Activated naive CD4-positive, alpha-beta T cell treated with anti-CD3 and anti-CD28 coated beads, Interleukin-2, amount 50 U/mL, for 24 hours (primary cell): ENCODE results near the gene ALDH3B1.

Source experiments
- H3K27ac Mint-ChIP-seq: one replicate; pipeline ENCODE4 v1.8.0; 2021; ENCODE audit warnings: mild to moderate bottlenecking, mixed read lengths
- H3K27me3 Mint-ChIP-seq: one replicate; pipeline ENCODE4 v1.8.0; 2021; ENCODE audit warnings: mixed read lengths
- H3K36me3 Mint-ChIP-seq: one replicate; pipeline ENCODE4 v1.8.0; 2021; ENCODE audit warnings: mixed read lengths
- H3K4me1 Mint-ChIP-seq: one replicate; pipeline ENCODE4 v1.8.0; 2021; ENCODE audit warnings: mixed read lengths
- H3K4me3 Mint-ChIP-seq: one replicate; pipeline ENCODE4 v1.8.0; 2021; ENCODE audit warnings: mild to moderate bottlenecking, mixed read lengths
- H3K9me3 Mint-ChIP-seq: one replicate; pipeline ENCODE4 v1.8.0; 2021; ENCODE audit warnings: mixed read lengths

The ALDH3B1 gene

DNA sequence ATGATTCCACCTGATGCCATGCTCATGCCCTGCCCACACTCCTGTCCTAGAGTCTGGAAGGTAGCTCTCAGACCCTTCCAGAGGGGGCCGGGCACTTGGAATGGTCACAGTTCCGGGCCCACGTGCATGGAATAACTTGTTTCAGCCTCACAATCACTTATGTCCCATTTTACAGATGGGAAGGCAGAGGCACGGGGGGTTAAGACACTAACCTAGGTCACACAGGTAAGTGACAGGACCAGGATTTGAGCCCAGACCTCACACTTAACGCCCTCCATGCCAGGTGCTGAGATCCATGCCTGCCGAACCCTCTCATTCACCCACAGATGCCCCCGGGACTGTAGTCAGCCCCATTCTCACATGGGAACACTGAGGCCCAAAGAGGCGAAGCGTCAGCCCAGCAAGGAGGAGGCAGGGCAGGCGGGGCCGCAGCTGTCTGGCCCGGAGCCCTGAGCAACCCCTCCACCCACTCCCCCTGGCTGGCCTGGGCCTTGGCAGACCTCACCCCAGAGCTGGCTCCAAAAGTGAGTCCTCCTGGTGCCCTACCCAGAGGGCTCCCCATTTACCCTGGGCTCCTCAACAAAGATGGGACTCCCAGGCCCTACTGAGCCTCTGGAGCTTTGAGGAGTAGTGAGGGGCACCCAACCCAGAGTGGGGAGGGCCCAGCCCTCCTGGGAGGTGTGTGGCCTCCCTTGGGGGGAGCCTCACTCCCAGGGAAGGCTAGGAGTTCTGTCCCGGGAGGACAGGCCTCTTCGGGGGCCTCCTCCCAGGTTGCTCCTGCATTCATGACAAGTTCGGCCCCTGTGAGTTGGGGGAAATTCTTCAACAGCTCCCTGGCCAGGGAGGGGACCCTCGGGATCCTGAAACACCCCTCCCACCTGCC lies 2.4 kb upstream of the ALDH3B1 start:
- no peaks in the 10 kb centered on the region for H3K9me3 Mint-ChIP-seq
- no peaks in the 10 kb centered on the region for H3K27me3 Mint-ChIP-seq
- no peaks in the 10 kb centered on the region for H3K36me3 Mint-ChIP-seq
- H3K4me1 Mint-ChIP-seq = peaks cover 19% of the 10 kb centered on the region
- no peak overlapping the region for H3K27ac Mint-ChIP-seq
- no peak overlapping the region for H3K4me3 Mint-ChIP-seq

DNA sequence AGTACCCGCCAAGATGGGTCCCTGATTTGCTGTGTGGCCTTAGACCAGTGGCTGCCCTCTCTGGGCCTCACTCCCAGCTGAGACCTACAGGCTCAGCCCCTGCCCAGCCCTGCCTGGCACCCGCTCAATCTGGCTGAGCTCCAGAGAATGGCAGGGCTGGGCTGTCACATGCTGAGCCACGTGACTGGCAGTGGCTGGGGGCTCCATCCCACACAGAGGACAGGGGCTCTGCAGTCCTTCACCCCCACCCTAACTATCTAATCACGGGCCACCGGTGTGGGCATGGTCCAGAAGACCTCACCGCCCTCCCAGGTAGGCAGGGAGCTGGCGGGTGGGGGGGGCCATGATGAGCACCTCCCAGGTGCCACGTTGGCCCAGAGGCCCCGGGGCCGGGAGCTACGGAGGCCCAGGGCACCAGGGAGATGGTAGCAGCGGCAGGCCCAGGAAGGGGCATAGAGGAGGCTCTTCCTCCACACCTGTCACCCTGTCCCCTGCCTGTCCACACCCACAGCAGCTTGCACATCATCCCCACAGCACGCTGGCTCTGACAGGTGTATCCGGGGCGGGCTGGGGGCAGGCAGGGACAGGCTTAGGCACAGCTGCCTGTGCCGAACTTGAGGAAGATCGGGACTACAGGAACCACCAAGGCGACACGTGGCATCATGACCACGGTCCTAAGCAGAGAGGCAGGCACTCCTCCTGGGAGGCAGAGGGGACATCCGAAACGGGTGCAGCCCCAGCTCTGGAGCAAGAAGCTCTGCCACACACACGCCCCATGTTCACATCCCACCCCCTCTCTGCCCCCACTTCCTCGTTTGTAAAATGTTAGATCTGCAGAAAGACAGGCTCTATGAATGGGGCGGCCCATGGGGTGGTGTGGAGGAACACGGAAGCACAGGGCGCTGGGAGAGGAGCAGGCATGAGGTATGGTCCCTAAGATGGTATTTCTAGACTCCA lies 1.5 kb upstream of the ALDH3B1 start:
- Mint-ChIP-seq H3K9me3 (no peaks in the 10 kb centered on the region), H3K27ac (no peak overlapping the region), H3K27me3 (no peaks in the 10 kb centered on the region), H3K36me3 (no peaks in the 10 kb centered on the region), H3K4me3 (no peak overlapping the region), H3K4me1 (peaks cover 16% of the 10 kb centered on the region)

GRCh38 chr11:68009391-68010089 lies 587 bp upstream of the ALDH3B1 start:
- Mint-ChIP-seq H3K27ac (no peak overlapping the region), H3K27me3 (no peaks in the 10 kb centered on the region)

GRCh38 chr11:68011051-68011943 lies 1.2 kb downstream of the ALDH3B1 start:
- Mint-ChIP-seq H3K36me3 (no peaks in the 10 kb centered on the region), H3K27ac (peak overlapping the region; percentile 17), H3K4me1 (peaks cover 10% of the 10 kb centered on the region), H3K9me3 (no peaks in the 10 kb centered on the region), H3K27me3 (no peaks in the 10 kb centered on the region), H3K4me3 (no peak overlapping the region)

More at GRCh38 chr11:68009391-68010089, 587 bp upstream of the ALDH3B1 start:
- no peak overlapping the region for H3K4me3 Mint-ChIP-seq
- H3K9me3 Mint-ChIP-seq = no peaks in the 10 kb centered on the region
- H3K4me1 Mint-ChIP-seq = peaks cover 15% of the 10 kb centered on the region
- no peaks in the 10 kb centered on the region for H3K36me3 Mint-ChIP-seq

- H3K4me3 Mint-ChIP-seq = no peak overlapping the region
- H3K4me1 Mint-ChIP-seq = peaks cover 10% of the 10 kb centered on the region
- H3K27ac Mint-ChIP-seq = no peak overlapping the region
- H3K27me3 Mint-ChIP-seq = no peaks in the 10 kb centered on the region
- no peaks in the 10 kb centered on the region for H3K36me3 Mint-ChIP-seq
- no peaks in the 10 kb centered on the region for H3K9me3 Mint-ChIP-seq
Measured at GRCh38 chr11:68012044-68012842, 2.1 kb downstream of the ALDH3B1 start.

DNA sequence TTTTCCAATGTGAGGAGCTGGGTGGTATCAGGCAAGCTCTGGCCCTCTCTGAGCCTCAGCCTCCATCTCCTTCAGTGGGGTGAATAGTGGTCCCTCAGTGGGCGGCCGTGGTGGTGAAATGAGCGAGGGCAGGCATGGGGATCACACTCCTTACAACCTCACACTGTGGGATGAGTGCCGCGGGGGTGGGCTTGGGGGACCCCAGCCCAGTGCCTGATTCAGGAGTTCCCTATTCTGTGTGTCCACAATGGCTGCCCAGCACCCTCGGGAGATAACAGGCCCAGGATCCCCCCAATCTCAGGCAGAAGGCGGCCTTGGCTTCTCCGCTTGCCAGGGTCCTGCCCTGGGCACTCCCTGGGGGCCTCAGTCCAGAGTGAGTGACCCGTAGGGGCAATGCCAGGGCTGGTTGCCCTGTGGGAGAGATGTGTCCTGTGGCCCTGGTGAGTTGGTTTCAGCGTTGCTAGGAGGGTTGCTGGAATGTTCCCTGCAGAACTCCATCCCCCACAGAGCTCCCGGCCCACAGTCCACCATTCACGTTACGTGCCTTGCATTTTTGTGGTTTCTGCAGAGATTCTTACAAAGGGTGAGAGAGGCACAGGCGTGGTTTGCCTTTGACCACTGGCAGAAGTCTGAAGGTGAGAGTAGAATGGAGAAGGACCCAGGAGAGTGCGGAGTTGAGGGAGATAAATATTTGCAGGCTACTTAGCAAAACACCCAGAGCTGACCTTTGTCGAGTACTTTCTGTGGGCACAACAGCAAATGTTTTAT lies 2.9 kb downstream of the ALDH3B1 start:
- Mint-ChIP-seq H3K36me3 (no peaks in the 10 kb centered on the region), H3K27ac (no peak overlapping the region), H3K9me3 (no peaks in the 10 kb centered on the region), H3K4me1 (peaks cover 10% of the 10 kb centered on the region), H3K4me3 (no peak overlapping the region), H3K27me3 (no peaks in the 10 kb centered on the region)

DNA sequence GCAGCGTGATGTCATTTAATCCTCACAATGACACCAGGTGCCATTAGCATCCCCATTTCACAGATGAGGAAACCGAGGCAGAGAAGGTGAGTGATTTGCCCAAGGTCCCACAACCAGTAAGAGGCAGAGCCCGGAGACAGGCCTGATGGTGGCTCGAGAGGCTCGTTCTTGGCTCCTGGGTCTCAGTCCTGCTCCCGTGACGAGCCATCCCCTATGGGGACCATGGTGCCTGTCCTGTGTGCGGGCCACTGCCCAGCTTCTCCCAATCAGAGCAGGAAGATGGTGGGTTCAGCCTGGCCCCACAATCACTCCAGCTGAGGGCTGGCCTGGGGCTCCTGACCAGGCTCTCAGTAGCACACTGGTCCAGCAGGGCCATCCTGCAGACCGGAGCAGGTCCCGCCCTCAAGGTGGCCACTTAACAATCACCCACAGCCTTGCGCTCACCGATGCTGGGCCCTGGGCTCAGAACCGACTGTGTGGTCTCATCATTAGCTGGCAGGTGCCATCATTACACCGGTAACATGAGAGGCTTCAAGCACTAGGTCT lies 3.6 kb downstream of the ALDH3B1 start:
- no peaks in the 10 kb centered on the region for H3K9me3 Mint-ChIP-seq
- H3K4me1 Mint-ChIP-seq = peaks cover 9% of the 10 kb centered on the region

GRCh38 chr11:68014157-68014946 lies 4.2 kb downstream of the ALDH3B1 start:
- Mint-ChIP-seq H3K27me3 (no peaks in the 10 kb centered on the region), H3K27ac (no peak overlapping the region), H3K9me3 (no peaks in the 10 kb centered on the region), H3K4me3 (no peak overlapping the region), H3K36me3 (no peaks in the 10 kb centered on the region), H3K4me1 (peaks cover 4% of the 10 kb centered on the region)

More for the DNA sequence above, 3.6 kb downstream of the ALDH3B1 start:
- Mint-ChIP-seq H3K4me3 (no peak overlapping the region), H3K27me3 (no peaks in the 10 kb centered on the region), H3K27ac (no peak overlapping the region), H3K36me3 (no peaks in the 10 kb centered on the region)

GRCh38 chr11:68014947-68015447 lies 4.9 kb downstream of the ALDH3B1 start:
- Mint-ChIP-seq H3K36me3 (no peaks in the 10 kb centered on the region), H3K27me3 (no peaks in the 10 kb centered on the region), H3K4me1 (no peaks in the 10 kb centered on the region), H3K9me3 (no peaks in the 10 kb centered on the region), H3K27ac (no peak overlapping the region), H3K4me3 (no peak overlapping the region)

DNA sequence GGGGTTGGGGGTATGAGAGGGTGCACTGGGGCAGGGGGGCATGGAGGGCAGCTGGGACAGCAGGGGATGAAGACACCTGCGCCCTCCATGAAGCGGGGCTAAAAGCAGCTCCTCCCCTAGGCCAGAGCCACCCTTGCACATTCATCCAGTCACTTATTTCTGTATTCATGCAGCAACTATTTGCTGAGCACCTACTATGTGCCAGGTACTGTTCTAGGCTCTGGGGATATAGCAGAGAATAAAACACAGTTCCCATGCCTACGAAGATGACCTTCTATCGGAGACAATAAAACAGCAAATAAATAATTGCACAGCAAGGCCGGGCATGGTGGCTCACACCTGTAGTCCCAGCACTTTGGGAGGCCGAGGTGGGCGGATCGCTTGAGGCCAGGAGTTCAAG lies 5.3 kb downstream of the ALDH3B1 start:
- no peaks in the 10 kb centered on the region for H3K27me3 Mint-ChIP-seq
- no peaks in the 10 kb centered on the region for H3K4me1 Mint-ChIP-seq
- no peaks in the 10 kb centered on the region for H3K9me3 Mint-ChIP-seq
- no peaks in the 10 kb centered on the region for H3K36me3 Mint-ChIP-seq
- H3K27ac Mint-ChIP-seq = no peak overlapping the region
- no peak overlapping the region for H3K4me3 Mint-ChIP-seq

- no peaks in the 10 kb centered on the region for H3K27me3 Mint-ChIP-seq
- no peaks in the 10 kb centered on the region for H3K36me3 Mint-ChIP-seq
Measured at GRCh38 chr11:68016161-68016903, 6.2 kb downstream of the ALDH3B1 start.

More at GRCh38 chr11:68016161-68016903, 6.2 kb downstream of the ALDH3B1 start:
- no peak overlapping the region for H3K4me3 Mint-ChIP-seq
- no peaks in the 10 kb centered on the region for H3K4me1 Mint-ChIP-seq
- H3K27ac Mint-ChIP-seq = no peak overlapping the region
- no peaks in the 10 kb centered on the region for H3K9me3 Mint-ChIP-seq
